GM12875 (cell line): ENCODE data around the gene STOML1.

Source experiments
- H3K4me3 ChIP-seq: one replicate; pipeline ENCODE4 v1.5.1; 2011; ENCODE audit warnings: low read depth, low read length, control low read depth
- CTCF ChIP-seq: IDR thresholded peaks from 2 replicates; pipeline ENCODE4 v1.5.1; 2011; ENCODE audit warnings: low read depth, mild to moderate bottlenecking, control low read depth, inconsistent platforms, low read length, moderate library complexity, borderline replicate concordance; ENCODE audit not compliant: insufficient read depth

STOML1 gene

GRCh38 chr15:73991260-73991659, 835 bp downstream of the STOML1 start:
- no peak for TF ChIP-seq CTCF
- peak overlapping the region; percentile 83 for H3K4me3 ChIP-seq

- no peak overlapping the region for H3K4me3 ChIP-seq
- TF ChIP-seq CTCF, result no peak
These were observed 1.7 kb downstream of the STOML1 start for GRCh38 chr15:73990250-73991005.

- no peak for TF ChIP-seq CTCF
- no peak overlapping the region for H3K4me3 ChIP-seq
These were observed 2.9 kb downstream of the STOML1 start for GRCh38 chr15:73989001-73989798.

GRCh38 chr15:73988445-73988969, 3.6 kb downstream of the STOML1 start:
- TF ChIP-seq CTCF, result no peak
- no peak overlapping the region for H3K4me3 ChIP-seq

- TF ChIP-seq CTCF, result no peak
- H3K4me3 ChIP-seq, result no peak overlapping the region
These were observed 4.2 kb downstream of the STOML1 start for GRCh38 chr15:73987681-73988444.

GRCh38 chr15:73987250-73987649, 4.8 kb downstream of the STOML1 start:
- no peak for TF ChIP-seq CTCF
- no peak overlapping the region for H3K4me3 ChIP-seq

GRCh38 chr15:73986776-73987056, 5.4 kb downstream of the STOML1 start:
- H3K4me3 ChIP-seq, result no peak overlapping the region
- no peak for TF ChIP-seq CTCF
